GM23338 (cell line): ENCODE results near the gene STAT6. TPM values are rescaled to one million over a fixed set of nuclear protein-coding genes. Genes with fewer than 3 reads are reported as not detected.

ENCODE experiments used
- ATAC-seq: fragments of 200-7000 bp; cut with Tn5 transposase; 3 replicates; pipeline ENCODE4 v1.9.1; 2020
- DNase-seq: peaks from one replicate; pipeline ENCODE4 v3.0.0-alpha.2; 2015; ENCODE audit warnings: low spot score
- H2AFZ ChIP-seq: fragments of 200-600 bp; sonication (generic); 2 replicates; pipeline ENCODE4 v1.8.0; 2016; ENCODE audit warnings: antibody characterized with exemption, mild to moderate bottlenecking, moderate library complexity
- H3F3A ChIP-seq: fragments of 200-600 bp; sonication (generic); replicated peaks from 2 replicates; pipeline ENCODE4 v1.8.0; 2017; ENCODE audit warnings: antibody characterized with exemption, mixed run types, low read depth
- H3K27ac ChIP-seq: fragments of 200-600 bp; sonication (generic); 2 replicates; pipeline ENCODE4 v1.6.1; 2016; ENCODE audit warnings: low read depth
- H3K27me3 ChIP-seq: fragments of 200-600 bp; sonication (generic); 2 replicates; pipeline ENCODE4 v1.8.0; 2016; ENCODE audit warnings: mild to moderate bottlenecking, mixed run types, moderate library complexity; ENCODE audit not compliant: insufficient read depth
- H3K36me3 ChIP-seq: fragments of 200-600 bp; sonication (generic); 2 replicates; pipeline ENCODE4 v1.8.0; 2016; ENCODE audit warnings: mild to moderate bottlenecking; ENCODE audit not compliant: insufficient read depth
- H3K4me1 ChIP-seq: fragments of 200-600 bp; sonication (generic); 2 replicates; pipeline ENCODE4 v1.8.0; 2016; ENCODE audit warnings: mild to moderate bottlenecking, moderate library complexity; ENCODE audit not compliant: insufficient read depth
- H3K4me2 ChIP-seq: fragments of 200-600 bp; sonication (generic); 2 replicates; pipeline ENCODE4 v1.7.1; 2017; ENCODE audit warnings: mixed run types
- H3K4me3 ChIP-seq: fragments of 200-600 bp; sonication (generic); 2 replicates; pipeline ENCODE4 v1.6.1; 2016; ENCODE audit warnings: mixed run types
- H3K79me2 ChIP-seq: fragments of 200-600 bp; sonication (generic); replicated peaks from 2 replicates; pipeline ENCODE4 v1.8.0; 2017; ENCODE audit warnings: mild to moderate bottlenecking; ENCODE audit not compliant: insufficient read depth
- H3K9me2 ChIP-seq: fragments of 200-600 bp; sonication (generic); 2 replicates; pipeline ENCODE4 v1.8.0; 2017; ENCODE audit not compliant: insufficient read depth
- H4K20me1 ChIP-seq: fragments of 200-600 bp; sonication (generic); replicated peaks from 2 replicates; pipeline ENCODE4 v1.8.0; 2017; ENCODE audit warnings: mild to moderate bottlenecking; ENCODE audit not compliant: insufficient read depth
- H3K27ac Mint-ChIP-seq: 2 replicates; pipeline ENCODE4 v1.8.0; 2020; ENCODE audit warnings: inconsistent platforms, mild to moderate bottlenecking, moderate library complexity, mixed read lengths
- H3K27me3 Mint-ChIP-seq: 3 replicates; pipeline ENCODE4 v1.8.0; 2022; ENCODE audit warnings: low read depth, mild to moderate bottlenecking, moderate library complexity, mixed read lengths, inconsistent platforms; ENCODE audit not compliant: insufficient read depth, poor library complexity
- H3K36me3 Mint-ChIP-seq: 3 replicates; pipeline ENCODE4 v1.8.0; 2021; ENCODE audit warnings: low read depth, mild to moderate bottlenecking, inconsistent platforms, moderate library complexity, mixed read lengths
- H3K4me1 Mint-ChIP-seq: 3 replicates; pipeline ENCODE4 v1.8.0; 2020; ENCODE audit warnings: mild to moderate bottlenecking, inconsistent platforms, mixed read lengths
- H3K4me3 Mint-ChIP-seq: 3 replicates; pipeline ENCODE4 v1.8.0; 2021; ENCODE audit warnings: moderate library complexity, mild to moderate bottlenecking, inconsistent platforms, mixed read lengths
- H3K9me3 Mint-ChIP-seq: 3 replicates; pipeline ENCODE4 v1.8.0; 2020; ENCODE audit warnings: moderate library complexity, mild to moderate bottlenecking, inconsistent platforms, mixed read lengths
- CREB1 ChIP-seq: fragments of 250-450 bp; sonication (Bioruptor Pico); IDR thresholded peaks from 2 replicates; pipeline ENCODE4 v1.5.0; 2020; ENCODE audit warnings: low read depth, mild to moderate bottlenecking, moderate library complexity
- EZH2 ChIP-seq: fragments of 200-600 bp; sonication (generic); IDR thresholded peaks from one replicate; pipeline ENCODE4 v1.8.0; 2017; ENCODE audit warnings: antibody characterized with exemption, mild to moderate bottlenecking, low read depth; ENCODE audit not compliant: unreplicated experiment
- EZH2phosphoT487 ChIP-seq: fragments of 200-600 bp; sonication (generic); IDR thresholded peaks from one replicate; pipeline ENCODE4 v1.8.1; 2018; ENCODE audit warnings: antibody characterized with exemption; ENCODE audit not compliant: unreplicated experiment
- JUNB ChIP-seq: IDR thresholded peaks from one replicate; pipeline ENCODE4 v1.6.1; 2016; ENCODE audit warnings: antibody characterized with exemption; ENCODE audit not compliant: unreplicated experiment
- NANOG ChIP-seq: IDR thresholded peaks from 2 replicates; pipeline ENCODE4 v1.6.1; 2016; ENCODE audit warnings: antibody characterized with exemption, borderline replicate concordance
- POLR2AphosphoS5 ChIP-seq: IDR thresholded peaks from 2 replicates; pipeline ENCODE4 v1.6.1; 2016; ENCODE audit warnings: antibody characterized with exemption, low read depth
- STAT1 ChIP-seq: IDR thresholded peaks from one replicate; pipeline ENCODE4 v1.6.1; 2016; ENCODE audit warnings: antibody characterized with exemption; ENCODE audit not compliant: unreplicated experiment
- ZNF114 ChIP-seq: fragments of 250-450 bp; sonication (Bioruptor Pico); IDR thresholded peaks from 2 replicates; pipeline ENCODE4 v1.5.0; 2020; ENCODE audit warnings: mild to moderate bottlenecking, moderate library complexity
- ZNF331 ChIP-seq: fragments of 250-450 bp; sonication (Bioruptor Pico); IDR thresholded peaks from 2 replicates; pipeline ENCODE4 v1.5.0; 2020; ENCODE audit warnings: low read depth, mild to moderate bottlenecking, moderate library complexity
- ZNF462 ChIP-seq: fragments of 250-450 bp; sonication (Bioruptor Pico); IDR thresholded peaks from 2 replicates; pipeline ENCODE4 v1.5.0; 2020; ENCODE audit warnings: mild to moderate bottlenecking, moderate library complexity
- polyA plus RNA-seq: library from polyadenylated mRNA; unstranded; fragments of >200 nt; fragmentation: Nextera tagmentation; extraction: Ambion mirVana; gene quantifications from 2 replicates; pipeline ENCODE4 v1.2.1, GENCODE V29; 2016
- total RNA-seq: library from RNA; depleted of rRNA; stranded (reverse); fragments of >200 nt; shearing (Covaris generic); gene quantifications from 2 replicates; pipeline ENCODE4 v1.2.3, GENCODE V29; 2014
- TF ChIP-seq, protein P1 (sequence below): IDR thresholded peaks from 2 replicates; pipeline ENCODE4 v1.6.1; 2016; ENCODE audit warnings: antibody characterized with exemption
- TF ChIP-seq, protein P2 (sequence below): IDR thresholded peaks from one replicate; pipeline ENCODE4 v1.6.1; 2018; ENCODE audit warnings: antibody characterized with exemption; ENCODE audit not compliant: unreplicated experiment
- TF ChIP-seq, protein P3 (sequence below), 2 experiments: fragments of 200-600 bp in 1 of 2; sonication (generic) in 1 of 2; conservative IDR thresholded peaks; 2 replicates each; pipeline versions ENCODE4 v1.5.1 to v1.6.1; 2016 to 2017; ENCODE audit warnings: antibody characterized with exemption in 2 of 2, low read depth in 2 of 2, mild to moderate bottlenecking in 2 of 2, moderate library complexity in 1 of 2

The STAT6 gene
- total and polyA plus RNA-seq, 2 experiments from 2014 or later: 14.3 to 28.1 TPM

GRCh38 chr12:57156701-57157403 lies 45.7 kb upstream of the STAT6 start:
- no peaks in the 10 kb centered on the region for H3K9me2 ChIP-seq
- H3K27ac ChIP-seq: no peak overlapping the region
- H3F3A ChIP-seq: 0 out of 2 replicates have a peak, but pooled peaks cover 5% of the 10 kb centered on the region
- no peaks in the 10 kb centered on the region for H3K27me3 ChIP-seq
- no peak overlapping the region for H3K4me2 ChIP-seq
- H3K79me2 ChIP-seq: no peaks in the 10 kb centered on the region
- Mint-ChIP-seq H3K4me3 (no peak overlapping the region), H3K36me3 (peaks cover 91% of the 10 kb centered on the region), H3K9me3 (no peaks in the 10 kb centered on the region; the same call in 2 of the 3 replicates), H3K27me3 (peaks cover 26% of the 10 kb centered on the region), H3K27ac (no peak overlapping the region), H3K4me1 (peaks cover 9% of the 10 kb centered on the region; the same call in 2 of the 3 replicates)
- TF ChIP-seq, protein P1, sequence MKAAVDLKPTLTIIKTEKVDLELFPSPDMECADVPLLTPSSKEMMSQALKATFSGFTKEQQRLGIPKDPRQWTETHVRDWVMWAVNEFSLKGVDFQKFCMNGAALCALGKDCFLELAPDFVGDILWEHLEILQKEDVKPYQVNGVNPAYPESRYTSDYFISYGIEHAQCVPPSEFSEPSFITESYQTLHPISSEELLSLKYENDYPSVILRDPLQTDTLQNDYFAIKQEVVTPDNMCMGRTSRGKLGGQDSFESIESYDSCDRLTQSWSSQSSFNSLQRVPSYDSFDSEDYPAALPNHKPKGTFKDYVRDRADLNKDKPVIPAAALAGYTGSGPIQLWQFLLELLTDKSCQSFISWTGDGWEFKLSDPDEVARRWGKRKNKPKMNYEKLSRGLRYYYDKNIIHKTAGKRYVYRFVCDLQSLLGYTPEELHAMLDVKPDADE: no peak
- TF ChIP-seq JUNB (no peak), ZNF462 (CRISPR knock-in tag) (no peak), NANOG (no peak), ZNF114 (CRISPR knock-in tag) (no peak), EZH2phosphoT487 (no peak), CREB1 (CRISPR knock-in tag) (no peak), POLR2AphosphoS5 (no peak), STAT1 (no peak), EZH2 (no peak), ZNF331 (no peak)
- TF ChIP-seq, protein P2, sequence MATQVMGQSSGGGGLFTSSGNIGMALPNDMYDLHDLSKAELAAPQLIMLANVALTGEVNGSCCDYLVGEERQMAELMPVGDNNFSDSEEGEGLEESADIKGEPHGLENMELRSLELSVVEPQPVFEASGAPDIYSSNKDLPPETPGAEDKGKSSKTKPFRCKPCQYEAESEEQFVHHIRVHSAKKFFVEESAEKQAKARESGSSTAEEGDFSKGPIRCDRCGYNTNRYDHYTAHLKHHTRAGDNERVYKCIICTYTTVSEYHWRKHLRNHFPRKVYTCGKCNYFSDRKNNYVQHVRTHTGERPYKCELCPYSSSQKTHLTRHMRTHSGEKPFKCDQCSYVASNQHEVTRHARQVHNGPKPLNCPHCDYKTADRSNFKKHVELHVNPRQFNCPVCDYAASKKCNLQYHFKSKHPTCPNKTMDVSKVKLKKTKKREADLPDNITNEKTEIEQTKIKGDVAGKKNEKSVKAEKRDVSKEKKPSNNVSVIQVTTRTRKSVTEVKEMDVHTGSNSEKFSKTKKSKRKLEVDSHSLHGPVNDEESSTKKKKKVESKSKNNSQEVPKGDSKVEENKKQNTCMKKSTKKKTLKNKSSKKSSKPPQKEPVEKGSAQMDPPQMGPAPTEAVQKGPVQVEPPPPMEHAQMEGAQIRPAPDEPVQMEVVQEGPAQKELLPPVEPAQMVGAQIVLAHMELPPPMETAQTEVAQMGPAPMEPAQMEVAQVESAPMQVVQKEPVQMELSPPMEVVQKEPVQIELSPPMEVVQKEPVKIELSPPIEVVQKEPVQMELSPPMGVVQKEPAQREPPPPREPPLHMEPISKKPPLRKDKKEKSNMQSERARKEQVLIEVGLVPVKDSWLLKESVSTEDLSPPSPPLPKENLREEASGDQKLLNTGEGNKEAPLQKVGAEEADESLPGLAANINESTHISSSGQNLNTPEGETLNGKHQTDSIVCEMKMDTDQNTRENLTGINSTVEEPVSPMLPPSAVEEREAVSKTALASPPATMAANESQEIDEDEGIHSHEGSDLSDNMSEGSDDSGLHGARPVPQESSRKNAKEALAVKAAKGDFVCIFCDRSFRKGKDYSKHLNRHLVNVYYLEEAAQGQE: no peak
- TF ChIP-seq, protein P3, sequence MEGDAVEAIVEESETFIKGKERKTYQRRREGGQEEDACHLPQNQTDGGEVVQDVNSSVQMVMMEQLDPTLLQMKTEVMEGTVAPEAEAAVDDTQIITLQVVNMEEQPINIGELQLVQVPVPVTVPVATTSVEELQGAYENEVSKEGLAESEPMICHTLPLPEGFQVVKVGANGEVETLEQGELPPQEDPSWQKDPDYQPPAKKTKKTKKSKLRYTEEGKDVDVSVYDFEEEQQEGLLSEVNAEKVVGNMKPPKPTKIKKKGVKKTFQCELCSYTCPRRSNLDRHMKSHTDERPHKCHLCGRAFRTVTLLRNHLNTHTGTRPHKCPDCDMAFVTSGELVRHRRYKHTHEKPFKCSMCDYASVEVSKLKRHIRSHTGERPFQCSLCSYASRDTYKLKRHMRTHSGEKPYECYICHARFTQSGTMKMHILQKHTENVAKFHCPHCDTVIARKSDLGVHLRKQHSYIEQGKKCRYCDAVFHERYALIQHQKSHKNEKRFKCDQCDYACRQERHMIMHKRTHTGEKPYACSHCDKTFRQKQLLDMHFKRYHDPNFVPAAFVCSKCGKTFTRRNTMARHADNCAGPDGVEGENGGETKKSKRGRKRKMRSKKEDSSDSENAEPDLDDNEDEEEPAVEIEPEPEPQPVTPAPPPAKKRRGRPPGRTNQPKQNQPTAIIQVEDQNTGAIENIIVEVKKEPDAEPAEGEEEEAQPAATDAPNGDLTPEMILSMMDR (conservative IDR thresholded peaks at IDR 0.05; ENCODE audit: low read depth in 2 of 2): no peak
- peaks cover 22% of the 10 kb centered on the region for H4K20me1 ChIP-seq
- ATAC-seq (no peak), DNase-seq (no peak)
- no peak overlapping the region for H2AFZ ChIP-seq
- peaks cover 21% of the 10 kb centered on the region for H3K36me3 ChIP-seq
- no peak overlapping the region for H3K4me3 ChIP-seq
- H3K4me1 ChIP-seq: no peaks in the 10 kb centered on the region
